Bone marrow (tissue), 2 donors: ENCODE results near the gene RS1.

Source experiments
- DNase-seq, 2 donors: peaks; one replicate each; lab custom pipeline; 2025; lab: John Stamatoyannopoulos, UW

Gene RS1

DNA sequence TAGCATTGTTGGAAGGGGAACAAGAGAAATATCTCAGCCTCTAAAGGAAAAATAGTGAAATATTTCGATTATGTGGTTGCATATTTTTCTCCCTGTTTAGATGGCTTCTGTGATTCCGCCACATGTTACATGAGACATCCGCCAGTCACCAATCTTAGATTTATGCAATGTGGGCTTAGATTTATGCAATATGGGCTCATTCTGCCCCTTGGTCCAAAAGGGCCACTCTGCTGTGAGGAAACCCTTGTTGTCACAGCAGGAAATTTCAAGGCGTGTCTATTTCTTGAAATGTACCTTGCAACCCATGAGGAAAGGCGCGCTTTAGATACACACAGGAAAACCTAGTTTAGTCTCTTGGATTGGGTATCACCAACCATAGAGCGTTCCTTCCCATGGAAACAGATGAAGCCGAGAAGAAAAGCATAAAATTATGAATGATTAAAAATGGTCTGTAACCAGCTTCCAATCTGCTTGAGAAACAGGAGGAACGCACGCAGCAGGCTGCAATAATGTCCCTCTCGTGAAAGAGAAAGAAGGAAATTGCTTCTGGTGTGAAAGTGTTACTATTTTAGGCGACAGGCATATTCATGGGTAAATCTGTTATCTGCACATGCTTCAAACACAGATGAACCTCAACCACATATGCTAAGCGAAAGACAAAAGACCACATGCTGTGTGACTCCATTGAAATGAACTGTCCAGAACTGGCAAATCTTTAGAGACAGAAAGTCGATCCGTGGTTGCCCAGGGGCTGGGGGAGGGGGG, 3.7 kb downstream of the RS1 start:
- DNase-seq, result no peak

GRCh38 chrX:18666614-18667013, 5.3 kb downstream of the RS1 start:
- DNase-seq, result no peak

DNA sequence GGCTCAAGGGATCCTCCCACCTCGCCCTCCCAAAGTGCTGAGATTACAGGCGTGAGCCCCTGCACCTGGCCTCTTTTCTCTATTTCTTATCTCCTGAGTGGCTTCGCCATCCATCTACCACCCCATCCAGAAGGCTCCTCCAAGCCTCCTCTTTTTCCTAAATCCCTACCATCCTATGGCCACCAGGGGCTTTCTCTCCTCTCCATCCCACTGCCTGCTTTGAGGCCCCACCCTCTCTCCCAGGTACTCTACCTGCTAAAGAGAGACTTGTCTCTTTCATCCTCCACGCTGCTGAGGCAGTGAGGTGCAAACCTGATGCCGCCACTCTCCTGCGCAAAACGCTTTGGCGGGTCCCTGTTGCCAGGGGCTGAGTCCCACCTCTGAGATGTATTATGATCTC, 7.0 kb downstream of the RS1 start:
- no peak for DNase-seq

GRCh38 chrX:18661273-18661672, 10.6 kb downstream of the RS1 start:
- no peak for DNase-seq

DNA sequence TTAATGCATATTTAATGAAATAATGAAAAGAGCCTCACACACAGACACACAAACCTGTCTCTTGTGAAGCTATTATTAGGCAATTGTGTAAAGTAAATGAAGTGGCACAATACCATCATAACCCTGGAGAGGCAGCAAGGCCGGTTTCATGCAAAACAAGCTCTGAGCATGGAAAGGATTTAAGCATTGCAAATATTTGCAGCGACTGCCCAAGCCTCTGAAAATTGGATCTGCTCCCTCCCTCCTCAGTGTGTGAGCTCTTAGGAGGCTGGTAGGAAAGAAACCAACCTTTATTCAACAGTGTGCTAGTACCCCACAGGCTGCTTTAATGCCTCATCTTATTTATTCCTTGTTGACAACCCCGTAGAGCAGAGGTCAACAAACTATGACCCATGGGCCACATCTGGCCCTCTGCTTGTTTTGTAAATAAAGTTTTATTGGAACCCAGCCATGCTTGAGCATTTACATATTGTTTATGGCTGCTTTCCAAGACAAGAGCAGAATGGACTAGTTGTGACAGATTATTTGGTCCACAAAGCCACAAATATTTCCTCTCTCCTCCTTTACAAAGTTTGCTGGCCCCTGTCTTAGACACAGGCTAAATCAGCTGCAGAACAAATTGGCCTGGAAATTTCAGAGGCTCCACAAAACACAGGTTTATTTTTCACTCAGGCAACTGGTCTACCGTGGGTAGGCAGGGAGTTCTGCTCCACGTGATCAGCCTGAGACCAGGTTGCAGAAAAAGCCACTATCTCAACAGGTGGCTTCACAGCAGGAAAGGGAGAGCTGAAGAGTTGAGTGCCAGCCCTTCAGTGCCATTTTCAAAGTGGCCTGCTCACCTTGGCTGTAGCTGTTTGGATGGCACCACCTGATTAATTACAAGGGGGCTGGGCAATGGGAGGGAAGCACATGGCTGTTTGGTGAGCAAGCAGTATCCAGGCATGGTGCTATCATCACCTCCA, 16.8 kb downstream of the RS1 start:
- DNase-seq, result no peak

GRCh38 chrX:18652636-18653035, 19.3 kb downstream of the RS1 start:
- no peak for DNase-seq

- no peak for DNase-seq
Measured at GRCh38 chrX:18650662-18651061, 21.2 kb downstream of the RS1 start.

DNA sequence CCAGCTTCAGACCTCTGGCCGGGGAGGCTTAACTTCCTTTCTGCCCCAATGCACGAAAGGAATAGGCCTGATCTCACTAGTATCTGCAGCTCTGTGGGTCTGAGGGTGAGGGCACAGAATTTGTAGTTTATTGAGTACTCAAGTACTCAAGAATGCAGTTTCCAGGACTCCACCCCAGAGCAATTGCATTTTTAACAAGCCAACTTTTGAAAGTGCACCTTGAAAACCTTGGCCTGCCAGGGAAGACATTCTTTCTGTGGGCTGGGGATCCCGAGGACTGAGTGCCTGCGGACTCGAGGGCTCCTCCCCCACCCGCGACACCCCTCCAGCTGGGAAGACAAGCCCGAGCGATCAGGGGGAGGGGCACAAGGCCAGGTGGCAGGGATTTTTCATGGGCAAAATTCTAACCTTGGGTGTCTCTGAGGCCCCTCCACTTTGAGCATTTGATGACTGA, 22.4 kb downstream of the RS1 start:
- DNase-seq, result no peak

DNA sequence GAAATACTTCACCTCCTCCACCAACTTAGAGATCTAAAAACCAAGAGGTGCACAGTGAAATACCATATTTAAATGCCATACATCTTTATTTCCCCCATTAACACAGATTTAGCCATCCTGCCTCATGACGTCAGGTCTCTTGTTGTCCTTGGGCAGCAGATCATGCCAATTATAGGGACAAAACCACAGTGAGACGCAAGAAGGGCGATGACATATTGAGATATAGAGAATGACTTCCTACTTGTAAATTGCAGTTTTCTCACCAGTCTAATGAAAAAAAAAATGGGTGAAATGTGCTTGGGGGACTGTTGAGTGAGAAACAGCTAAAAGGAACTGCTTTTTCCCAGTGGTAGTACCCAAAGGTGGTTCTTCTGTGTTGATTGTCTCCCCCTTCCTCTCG, 24.3 kb downstream of the RS1 start:
- no peak for DNase-seq

- no peak for DNase-seq
Measured at GRCh38 chrX:18643853-18644252, 28.1 kb downstream of the RS1 start.

- DNase-seq, result no peak
Measured at GRCh38 chrX:18643243-18643642, 28.7 kb downstream of the RS1 start.

- no peak for DNase-seq
Measured at GRCh38 chrX:18640686-18641085, 31.2 kb downstream of the RS1 start.

- no peak for DNase-seq
Measured at GRCh38 chrX:18639280-18639679, 32.6 kb downstream of the RS1 start.

DNA sequence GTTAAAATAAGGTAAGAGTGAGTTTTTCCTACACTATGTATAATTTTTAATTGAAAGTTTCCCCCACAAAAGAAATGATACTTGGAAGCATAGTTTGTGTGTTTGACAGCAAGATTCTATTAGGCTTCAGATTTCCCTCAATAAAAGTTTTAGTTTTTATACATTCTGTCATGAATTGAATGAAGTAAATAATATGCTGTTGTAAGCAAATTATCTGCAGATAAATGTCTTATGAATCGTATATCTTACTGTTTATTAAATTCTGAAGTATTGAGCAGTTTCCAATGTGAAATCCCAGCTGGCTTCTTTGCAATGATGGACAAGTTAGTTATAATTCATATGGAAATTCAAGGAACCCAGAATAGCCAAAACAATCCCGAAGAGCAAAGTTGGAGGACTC, 33.5 kb downstream of the RS1 start:
- no peak for DNase-seq

DNA sequence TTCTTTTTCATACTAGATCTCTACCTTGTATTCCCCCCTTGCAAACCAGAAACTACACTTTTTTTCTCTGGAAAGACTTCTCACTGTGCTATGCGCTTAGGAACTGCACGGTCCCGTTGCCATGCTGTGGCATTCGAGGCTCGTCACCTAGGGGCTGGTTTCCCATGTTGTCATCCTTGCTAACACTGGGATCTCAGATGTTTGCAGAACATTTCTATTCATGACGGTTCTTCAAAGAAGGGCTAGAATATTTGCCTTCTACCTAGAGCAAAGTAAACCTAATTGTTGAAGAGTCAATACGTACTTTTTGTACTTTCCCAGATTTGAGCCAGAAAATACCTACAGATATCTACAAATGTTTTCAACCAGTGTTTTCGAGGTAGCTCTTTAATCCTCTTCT, 41.0 kb downstream of the RS1 start:
- DNase-seq, result no peak

GRCh38 chrX:18624599-18624998, 47.3 kb downstream of the RS1 start:
- no peak for DNase-seq

- no peak for DNase-seq
Measured at GRCh38 chrX:18620349-18620748, 51.6 kb downstream of the RS1 start.

DNA sequence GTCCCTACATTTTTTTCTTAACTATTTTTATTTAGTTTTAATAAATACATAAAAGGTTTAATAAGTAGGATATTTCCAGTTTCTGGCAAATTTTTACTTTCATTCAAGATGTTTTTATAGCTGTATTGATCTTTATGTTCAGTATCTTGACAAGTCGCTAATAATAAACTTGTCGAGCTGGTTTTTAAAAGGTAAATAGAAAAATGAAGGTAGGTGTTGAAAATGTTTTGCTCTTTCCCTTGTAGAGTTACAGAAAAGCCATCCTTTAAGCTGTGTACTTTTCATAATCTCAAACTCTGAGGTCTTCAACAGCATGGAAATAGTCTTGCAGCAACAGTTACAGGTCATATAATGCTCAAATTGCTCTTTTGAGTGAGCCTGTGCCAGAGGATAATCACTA, 52.6 kb downstream of the RS1 start:
- no peak for DNase-seq

DNA sequence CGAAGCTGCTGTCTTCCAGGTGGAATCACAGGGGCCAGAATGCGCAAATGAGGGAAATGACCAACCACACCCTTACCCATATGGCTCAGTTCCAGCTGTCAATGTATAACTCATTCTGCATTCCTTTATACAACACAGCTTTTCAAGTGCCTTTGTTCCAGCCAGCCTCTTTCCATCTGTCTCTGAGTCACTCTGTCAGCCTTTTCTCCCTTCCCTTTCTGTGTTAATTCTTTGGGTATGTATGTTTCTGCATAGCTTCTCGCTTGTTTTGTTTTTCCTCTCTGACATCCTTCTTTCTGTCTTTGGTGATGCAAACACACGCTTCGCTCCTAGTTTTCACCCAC, 54.5 kb downstream of the RS1 start:
- no peak for DNase-seq

DNA sequence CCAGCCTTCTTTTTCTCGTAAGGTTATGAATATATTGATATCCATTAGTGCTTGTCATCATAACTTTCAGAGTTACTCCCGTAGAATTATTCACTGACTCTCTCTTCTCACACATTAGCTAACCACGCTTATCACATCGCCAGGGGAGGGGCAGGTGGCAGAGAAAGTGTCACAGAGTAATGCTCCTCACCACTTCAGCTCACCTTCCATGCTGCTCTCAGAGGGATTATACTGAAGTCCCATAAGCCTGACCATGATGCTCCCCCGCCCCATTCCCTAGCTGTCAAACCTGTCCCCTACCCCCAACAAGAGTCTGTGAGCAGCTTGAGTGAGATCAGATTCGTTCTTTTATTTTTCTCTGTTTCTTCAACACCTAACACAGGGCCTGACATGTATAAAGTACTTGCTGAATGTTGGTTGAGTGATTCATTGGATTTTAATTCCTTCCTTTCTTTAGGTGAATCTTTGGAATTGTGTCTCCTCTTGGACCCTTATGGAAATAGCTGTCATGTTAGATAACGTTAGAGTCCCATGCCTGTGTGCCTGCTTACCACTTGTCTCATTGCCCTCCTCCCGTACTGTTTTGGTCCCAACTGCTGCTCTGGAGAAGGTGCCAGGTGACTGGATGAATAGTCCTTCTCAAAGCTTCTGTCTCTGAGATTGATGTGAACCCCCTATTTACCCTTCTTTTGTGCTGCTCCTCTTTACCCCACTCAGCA, 55.1 kb downstream of the RS1 start:
- no peak for DNase-seq

DNA sequence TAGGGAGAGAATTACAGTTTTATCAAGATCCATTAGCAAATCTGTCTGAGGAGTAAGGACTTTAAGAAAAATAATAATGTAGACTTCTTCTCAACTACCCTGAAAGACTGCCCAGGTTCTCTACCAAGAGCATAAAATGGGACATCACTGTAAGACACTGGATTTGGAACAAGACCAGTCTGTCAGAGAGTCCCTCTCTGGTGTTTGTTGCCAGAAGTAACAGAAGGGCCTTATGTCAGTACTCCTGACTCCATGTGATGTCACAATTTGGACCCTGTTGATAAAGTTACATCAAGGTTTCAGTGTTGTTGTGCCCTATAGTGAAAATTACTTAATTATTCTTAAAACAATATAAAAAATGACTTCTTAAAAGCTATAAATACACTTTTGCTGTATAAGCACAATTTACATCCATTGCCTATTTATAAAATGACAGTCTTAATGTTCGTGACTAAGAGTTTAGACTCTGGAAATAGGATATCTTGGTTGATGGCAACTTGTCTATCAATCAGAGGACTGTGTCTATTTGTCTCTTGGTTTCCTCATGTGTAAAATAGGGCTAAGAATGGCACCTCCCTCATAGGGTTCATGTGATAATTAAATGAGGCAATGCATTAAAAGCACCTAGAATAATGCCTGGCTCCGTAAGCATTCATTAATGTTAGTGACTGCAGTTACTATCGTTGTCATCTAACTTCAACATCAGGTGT, 57.8 kb downstream of the RS1 start:
- DNase-seq, result no peak

DNA sequence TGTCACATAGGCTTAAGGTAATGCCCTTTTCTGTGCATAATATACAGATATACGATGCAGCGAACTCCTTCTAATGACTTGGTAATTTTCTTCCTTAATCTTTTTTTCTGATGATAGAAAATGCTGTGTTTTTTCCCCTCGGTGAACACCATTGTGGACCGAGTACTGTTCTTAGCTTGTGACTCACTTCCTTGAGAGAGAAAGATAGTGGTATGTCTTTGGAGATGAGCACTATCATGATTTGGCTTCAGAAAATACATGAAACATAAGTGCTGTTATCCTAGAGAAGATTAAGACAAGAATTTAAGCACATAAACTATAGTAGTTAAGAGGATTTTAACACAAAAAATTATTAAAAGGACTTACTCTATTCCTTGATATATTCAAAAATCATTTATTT, 63.9 kb downstream of the RS1 start:
- no peak for DNase-seq
